Nephron (organoid): ENCODE results near the gene GCC2.
"Not testable (repeated sequence)": the region's sequence is repeated elsewhere in the genome, so short reads cannot be mapped to it uniquely, and the experiment has no call there.

Source experiments
- H3K27ac Mint-ChIP-seq, 3 experiments: 2 replicates each; pipeline ENCODE4 v1.8.0; 2020; ENCODE audit warnings: mixed read lengths in 3 of 3, mild to moderate bottlenecking in 2 of 3, moderate library complexity in 1 of 3
- H3K27me3 Mint-ChIP-seq: 2 replicates; pipeline ENCODE4 v1.8.0; 2021; ENCODE audit warnings: low read depth, mild to moderate bottlenecking, moderate library complexity, mixed read lengths
- H3K36me3 Mint-ChIP-seq: 2 replicates; pipeline ENCODE4 v1.8.0; 2020; ENCODE audit warnings: low read depth, mixed read lengths
- H3K4me1 Mint-ChIP-seq: 2 replicates; pipeline ENCODE4 v1.8.0; 2020; ENCODE audit warnings: mixed read lengths
- H3K4me3 Mint-ChIP-seq, 3 experiments: 2 replicates each; pipeline ENCODE4 v1.8.0; 2020; ENCODE audit warnings: mild to moderate bottlenecking in 3 of 3, mixed read lengths in 3 of 3, moderate library complexity in 2 of 3
- H3K9me3 Mint-ChIP-seq: 2 replicates; pipeline ENCODE4 v1.8.0; 2020; ENCODE audit warnings: mixed read lengths
- CTCF ChIP-seq, 3 experiments: fragments of 200-600 bp; sonication (generic); IDR thresholded peaks; one replicate each; pipeline ENCODE4 v1.5.0; 2021; ENCODE audit warnings: antibody characterized with exemption in 3 of 3; ENCODE audit not compliant: unreplicated experiment in 3 of 3

The GCC2 gene

GRCh38 chr2:108428286-108429009 lies 20.6 kb upstream of the GCC2 start:
- Mint-ChIP-seq H3K4me1 (no peaks in the 10 kb centered on the region), H3K4me3 (no peak overlapping the region), H3K36me3 (no peaks in the 10 kb centered on the region), H3K27ac (no peak overlapping the region), H3K27me3 (no peaks in the 10 kb centered on the region), H3K9me3 (peaks cover 17% of the 10 kb centered on the region)
- no peak for TF ChIP-seq CTCF (IDR thresholded peaks at IDR 0.05; ENCODE audit: unreplicated experiment in 3 of 3)

DNA sequence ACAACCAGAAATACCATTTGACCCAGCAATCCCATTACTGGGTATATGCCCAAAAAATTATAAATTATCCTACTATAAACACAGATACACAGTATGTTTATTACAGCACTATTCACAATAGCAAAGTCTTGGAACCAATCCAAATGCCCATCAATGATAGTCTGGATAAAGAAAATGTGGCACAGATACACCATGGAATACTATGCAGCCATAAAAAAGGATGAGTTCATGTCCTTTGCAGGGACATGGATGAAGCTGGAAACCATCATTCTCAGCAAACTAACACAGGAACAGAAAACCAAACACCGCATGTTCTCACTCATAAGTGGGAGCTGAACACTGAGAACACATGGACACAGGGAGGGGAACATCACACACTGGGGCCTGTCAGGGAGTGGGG lies 13.4 kb upstream of the GCC2 start:
- not testable (repeated sequence) for H3K4me1 Mint-ChIP-seq, H3K36me3 Mint-ChIP-seq, H3K4me3 Mint-ChIP-seq, H3K27ac Mint-ChIP-seq, H3K27me3 Mint-ChIP-seq
- H3K9me3 Mint-ChIP-seq, result peaks cover 25% of the 10 kb centered on the region

- Mint-ChIP-seq H3K4me1 (no peaks in the 10 kb centered on the region), H3K27ac (no peak overlapping the region), H3K4me3 (no peak overlapping the region), H3K9me3 (peaks cover 17% of the 10 kb centered on the region), H3K27me3 (no peaks in the 10 kb centered on the region), H3K36me3 (no peaks in the 10 kb centered on the region)
- no peak for TF ChIP-seq CTCF (IDR thresholded peaks at IDR 0.05; ENCODE audit: unreplicated experiment in 3 of 3)
Measured at GRCh38 chr2:108436976-108437375, 12.0 kb upstream of the GCC2 start.

- no peak for TF ChIP-seq CTCF (IDR thresholded peaks at IDR 0.05; ENCODE audit: unreplicated experiment in 3 of 3)
- Mint-ChIP-seq H3K27me3 (no peaks in the 10 kb centered on the region), H3K9me3 (no peaks in the 10 kb centered on the region), H3K4me3 (no peak overlapping the region), H3K4me1 (peaks cover 1% of the 10 kb centered on the region), H3K36me3 (no peaks in the 10 kb centered on the region), H3K27ac (no peak overlapping the region)
Measured at GRCh38 chr2:108441712-108442111, 7.3 kb upstream of the GCC2 start.

- Mint-ChIP-seq H3K27me3 (no peaks in the 10 kb centered on the region), H3K27ac (no peak overlapping the region), H3K4me3 (no peak overlapping the region), H3K4me1 (peaks cover 24% of the 10 kb centered on the region), H3K36me3 (no peaks in the 10 kb centered on the region), H3K9me3 (no peaks in the 10 kb centered on the region)
- no peak for TF ChIP-seq CTCF (IDR thresholded peaks at IDR 0.05; ENCODE audit: unreplicated experiment in 3 of 3)
Measured at GRCh38 chr2:108444941-108445840, 3.8 kb upstream of the GCC2 start.

- peak overlapping the region in 2 of 3 experiments; percentile 56 to 96 for H3K4me3 Mint-ChIP-seq
- TF ChIP-seq CTCF (IDR thresholded peaks at IDR 0.05; ENCODE audit: unreplicated experiment in 3 of 3), result no peak
- peaks cover 24% of the 10 kb centered on the region for H3K4me1 Mint-ChIP-seq
Measured at GRCh38 chr2:108446703-108447102, 2.3 kb upstream of the GCC2 start.

More at GRCh38 chr2:108446703-108447102, 2.3 kb upstream of the GCC2 start:
- Mint-ChIP-seq H3K27ac (peak overlapping the region in 2 of 3 experiments; percentile 54 to 82), H3K36me3 (peaks cover 7% of the 10 kb centered on the region), H3K9me3 (no peaks in the 10 kb centered on the region), H3K27me3 (no peaks in the 10 kb centered on the region)
